ENCODE measurements around the gene ANKZF1. TPM values are rescaled to one million over a fixed set of nuclear protein-coding genes. Genes with fewer than 3 reads are reported as not detected.
A peak's percentile ranks its signal among the peaks of the same experiment; 100 is the strongest.

The ANKZF1 gene
- total and polyA plus RNA-seq, 3 experiments from 2014 or later, result 32.5 to 76.0 (median 72.4) TPM

GRCh38 chr2:219280651-219281050 is 51.0 kb downstream of the ANKZF1 start:
- no peak for DNase-seq
- Mint-ChIP-seq H3K4me1 (peaks cover 33 to 57% (median 41%) of the 10 kb centered on the region in 3 donors), H3K27ac (peak overlapping the region; percentile 97 to 100 (median 100)), H3K27me3 (no peaks in the 10 kb centered on the region), H3K36me3 (peaks cover 8 to 60% (median 12%) of the 10 kb centered on the region in 3 donors), H3K9me3 (no peaks in the 10 kb centered on the region), H3K4me3 (peak overlapping the region in 6 of 7 donors; percentile 89 to 98 (median 94))
- H3K27me3 ChIP-seq (ENCODE audit: insufficient read depth, low read length, poor library complexity, severe bottlenecking), result no peaks in the 10 kb centered on the region
- peaks cover 32% of the 10 kb centered on the region for H3K4me1 ChIP-seq (ENCODE audit: insufficient read depth, low read length)
- ChIA-PET CTCF (interaction anchor here (0.6 to 14.9 kb wide), 8 partner anchors 12 to 322 kb away, joined by 3 to 258 read pairs (median 4); partner anchors contain the start of genes GLB1L, NHEJ1, STK16 and TUBA4A), POLR2A (interaction anchor here (1.6 to 4.4 kb wide), 3 partner anchors 11 to 104 kb away, joined by 4 to 47 read pairs (median 9); partner anchors contain the start of gene CNPPD1)
- H3K4me3 ChIP-seq (ENCODE audit: low read length), result no peak overlapping the region
- H3K27ac ChIP-seq (ENCODE audit: low read depth, low read length), result peak overlapping the region; percentile 99
- peaks cover 30% of the 10 kb centered on the region for H3K36me3 ChIP-seq (ENCODE audit: insufficient read depth, low read length)
- H3K9me3 ChIP-seq (ENCODE audit: low read length), result no peaks in the 10 kb centered on the region

- H3K4me3 ChIP-seq (ENCODE audit: low read length), result no peak overlapping the region
- Mint-ChIP-seq H3K27ac (peak overlapping the region; percentile 7 to 100 (median 100)), H3K9me3 (no peaks in the 10 kb centered on the region), H3K27me3 (no peaks in the 10 kb centered on the region), H3K36me3 (peaks cover 8 to 66% (median 12%) of the 10 kb centered on the region in 3 donors), H3K4me1 (peaks cover 35 to 63% (median 41%) of the 10 kb centered on the region in 3 donors), H3K4me3 (peak overlapping the region in 1 of 7 donors; percentile 43)
- ChIA-PET POLR2A (interaction anchor here (1.4 to 2.7 kb wide), 2 partner anchors 52 to 105 kb away, joined by 3 to 9 read pairs; partner anchors contain the start of genes ANKZF1 and CNPPD1), CTCF (interaction anchor here (1.1 to 14.9 kb wide), 6 partner anchors 11 to 260 kb away, joined by 3 to 258 read pairs (median 18); partner anchors contain the start of genes ANKZF1, ATG9A, TUBA4A and TUBA4B)
- peaks cover 32% of the 10 kb centered on the region for H3K4me1 ChIP-seq (ENCODE audit: insufficient read depth, low read length)
- H3K27ac ChIP-seq (ENCODE audit: low read depth, low read length), result no peak overlapping the region
- DNase-seq, result no peak
- no peaks in the 10 kb centered on the region for H3K27me3 ChIP-seq (ENCODE audit: insufficient read depth, low read length, poor library complexity, severe bottlenecking)
- H3K9me3 ChIP-seq (ENCODE audit: low read length), result no peaks in the 10 kb centered on the region
- H3K36me3 ChIP-seq (ENCODE audit: insufficient read depth, low read length), result peaks cover 30% of the 10 kb centered on the region
Measured at GRCh38 chr2:219281588-219281987, 52.0 kb downstream of the ANKZF1 start.

GRCh38 chr2:219282375-219282774 is 52.8 kb downstream of the ANKZF1 start:
- DNase-seq, result no peak
- Histone ChIP-seq H3K4me3 (ENCODE audit: low read length) (no peak overlapping the region), H3K36me3 (ENCODE audit: insufficient read depth, low read length) (peaks cover 30% of the 10 kb centered on the region), H3K27me3 (ENCODE audit: insufficient read depth, low read length, poor library complexity, severe bottlenecking) (no peaks in the 10 kb centered on the region), H3K27ac (ENCODE audit: low read depth, low read length) (no peak overlapping the region), H3K9me3 (ENCODE audit: low read length) (no peaks in the 10 kb centered on the region), H3K4me1 (ENCODE audit: insufficient read depth, low read length) (peaks cover 31% of the 10 kb centered on the region)
- peak overlapping the region in 2 of 7 donors; percentile 7 to 68 for H3K4me3 Mint-ChIP-seq
- peak overlapping the region in 7 of 8 donors; percentile 80 to 99 (median 93) for H3K27ac Mint-ChIP-seq
- CTCF ChIA-PET, result interaction anchor here (1.4 to 14.9 kb wide), 3 partner anchors 10 to 53 kb away, joined by 4 to 258 read pairs (median 136); partner anchors contain the start of genes ANKZF1, ATG9A, TUBA4A and TUBA4B
- POLR2A ChIA-PET, result interaction anchor here (1.0 to 2.7 kb wide), 3 partner anchors 35 to 106 kb away, joined by 3 to 9 read pairs (median 3); partner anchors contain the start of genes ANKZF1 and CNPPD1
- H3K36me3 Mint-ChIP-seq, result peaks cover 8 to 69% (median 12%) of the 10 kb centered on the region in 3 donors
- H3K27me3 Mint-ChIP-seq, result no peaks in the 10 kb centered on the region
- peaks cover 34 to 60% (median 37%) of the 10 kb centered on the region in 3 donors for H3K4me1 Mint-ChIP-seq
- H3K9me3 Mint-ChIP-seq, result no peaks in the 10 kb centered on the region

- H3K4me3 Mint-ChIP-seq, result peak overlapping the region in 1 of 7 donors; percentile 68
- H3K9me3 Mint-ChIP-seq, result no peaks in the 10 kb centered on the region
- Histone ChIP-seq H3K36me3 (ENCODE audit: insufficient read depth, low read length) (peaks cover 30% of the 10 kb centered on the region), H3K4me3 (ENCODE audit: low read length) (no peak overlapping the region), H3K9me3 (ENCODE audit: low read length) (no peaks in the 10 kb centered on the region), H3K27ac (ENCODE audit: low read depth, low read length) (no peak overlapping the region), H3K27me3 (ENCODE audit: insufficient read depth, low read length, poor library complexity, severe bottlenecking) (no peaks in the 10 kb centered on the region), H3K4me1 (ENCODE audit: insufficient read depth, low read length) (peaks cover 24% of the 10 kb centered on the region)
- peak overlapping the region in 7 of 8 donors; percentile 59 to 99 (median 93) for H3K27ac Mint-ChIP-seq
- peaks cover 27 to 53% (median 31%) of the 10 kb centered on the region in 3 donors for H3K4me1 Mint-ChIP-seq
- no peak for DNase-seq
- H3K36me3 Mint-ChIP-seq, result peaks cover 8 to 69% (median 12%) of the 10 kb centered on the region in 3 donors
- H3K27me3 Mint-ChIP-seq, result no peaks in the 10 kb centered on the region
- ChIA-PET CTCF (interaction anchor here (10.1 to 14.9 kb wide), 2 partner anchors 9 to 30 kb away, joined by 136 to 258 read pairs; partner anchors contain the start of genes TUBA4A and TUBA4B), POLR2A (interaction anchor here (0.6 to 2.7 kb wide), 5 partner anchors 27 to 113 kb away, joined by 3 to 9 read pairs (median 3); partner anchors contain the start of genes ANKZF1 and CNPPD1)
Measured at GRCh38 chr2:219282943-219283581, 53.5 kb downstream of the ANKZF1 start.

GRCh38 chr2:219284501-219285372 is 55.1 kb downstream of the ANKZF1 start:
- Mint-ChIP-seq H3K27ac (peak overlapping the region in 4 of 8 donors; percentile 10 to 88 (median 61)), H3K9me3 (no peaks in the 10 kb centered on the region), H3K36me3 (peaks cover 8 to 67% (median 12%) of the 10 kb centered on the region in 3 donors), H3K4me1 (peaks cover 15 to 40% (median 19%) of the 10 kb centered on the region in 3 donors), H3K4me3 (no peak overlapping the region), H3K27me3 (no peaks in the 10 kb centered on the region)
- ChIA-PET POLR2A (interaction anchor here (1.1 to 1.3 kb wide), 2 partner anchors 10 to 29 kb away, joined by 3 to 4 read pairs; no protein-coding TSS in a partner anchor), CTCF (interaction anchor here (14.9 kb wide), 1 partner anchor 8 kb away, joined by 258 read pairs; no protein-coding TSS in a partner anchor)
- peaks cover 15% of the 10 kb centered on the region for H3K4me1 ChIP-seq (ENCODE audit: insufficient read depth, low read length)
- no peaks in the 10 kb centered on the region for H3K9me3 ChIP-seq (ENCODE audit: low read length)
- no peaks in the 10 kb centered on the region for H3K27me3 ChIP-seq (ENCODE audit: insufficient read depth, low read length, poor library complexity, severe bottlenecking)
- peaks cover 30% of the 10 kb centered on the region for H3K36me3 ChIP-seq (ENCODE audit: insufficient read depth, low read length)
- no peak overlapping the region for H3K4me3 ChIP-seq (ENCODE audit: low read length)
- H3K27ac ChIP-seq (ENCODE audit: low read depth, low read length), result no peak overlapping the region
- no peak for DNase-seq

- H3K4me1 Mint-ChIP-seq, result peaks cover 9 to 34% (median 13%) of the 10 kb centered on the region in 3 donors
- H3K36me3 ChIP-seq (ENCODE audit: insufficient read depth, low read length), result peaks cover 30% of the 10 kb centered on the region
- CTCF ChIA-PET, result interaction anchor here (14.9 kb wide), 1 partner anchor 7 kb away, joined by 258 read pairs; no protein-coding TSS in a partner anchor
- peak overlapping the region in 3 of 8 donors; percentile 74 to 83 (median 75) for H3K27ac Mint-ChIP-seq
- POLR2A ChIA-PET, result interaction anchor here (1.3 kb wide), 1 partner anchor 9 kb away, joined by 4 read pairs; no protein-coding TSS in a partner anchor
- H3K9me3 Mint-ChIP-seq, result no peaks in the 10 kb centered on the region
- H3K4me1 ChIP-seq (ENCODE audit: insufficient read depth, low read length), result peaks cover 9% of the 10 kb centered on the region
- H3K27ac ChIP-seq (ENCODE audit: low read depth, low read length), result no peak overlapping the region
- no peak overlapping the region for H3K4me3 Mint-ChIP-seq
- H3K36me3 Mint-ChIP-seq, result peaks cover 8 to 62% (median 12%) of the 10 kb centered on the region in 3 donors
- H3K9me3 ChIP-seq (ENCODE audit: low read length), result no peaks in the 10 kb centered on the region
- no peaks in the 10 kb centered on the region for H3K27me3 Mint-ChIP-seq
- no peak for DNase-seq
- no peaks in the 10 kb centered on the region for H3K27me3 ChIP-seq (ENCODE audit: insufficient read depth, low read length, poor library complexity, severe bottlenecking)
- H3K4me3 ChIP-seq (ENCODE audit: low read length), result no peak overlapping the region
Measured at GRCh38 chr2:219285373-219285735, 55.7 kb downstream of the ANKZF1 start.

- peaks cover 8 to 56% (median 12%) of the 10 kb centered on the region in 3 donors for H3K36me3 Mint-ChIP-seq
- H3K4me3 ChIP-seq (ENCODE audit: low read length), result no peak overlapping the region
- ChIA-PET CTCF (interaction anchor here (14.9 kb wide), 1 partner anchor 7 kb away, joined by 258 read pairs; no protein-coding TSS in a partner anchor), POLR2A (interaction anchor here (1.3 kb wide), 1 partner anchor 8 kb away, joined by 4 read pairs; no protein-coding TSS in a partner anchor)
- H3K9me3 Mint-ChIP-seq, result no peaks in the 10 kb centered on the region
- H3K4me1 ChIP-seq (ENCODE audit: insufficient read depth, low read length), result peaks cover 4% of the 10 kb centered on the region
- peaks cover 8 to 28% (median 10%) of the 10 kb centered on the region in 3 donors for H3K4me1 Mint-ChIP-seq
- H3K4me3 Mint-ChIP-seq, result no peak overlapping the region
- H3K9me3 ChIP-seq (ENCODE audit: low read length), result no peaks in the 10 kb centered on the region
- DNase-seq, result no peak
- H3K27me3 ChIP-seq (ENCODE audit: insufficient read depth, low read length, poor library complexity, severe bottlenecking), result no peaks in the 10 kb centered on the region
- H3K27ac ChIP-seq (ENCODE audit: low read depth, low read length), result no peak overlapping the region
- H3K36me3 ChIP-seq (ENCODE audit: insufficient read depth, low read length), result peaks cover 25% of the 10 kb centered on the region
- no peaks in the 10 kb centered on the region for H3K27me3 Mint-ChIP-seq
- peak overlapping the region in 4 of 8 donors; percentile 17 to 77 (median 57) for H3K27ac Mint-ChIP-seq
Measured at GRCh38 chr2:219285894-219286425, 56.4 kb downstream of the ANKZF1 start.
